GM19351 (cell line): Measurements from ENCODE around the gene STK39.

Source experiments
- ATAC-seq: cut with Tn5 transposase; IDR thresholded peaks from one replicate; pipeline ENCODE4 v1.9.1; 2021; ENCODE audit warnings: mild to moderate bottlenecking, moderate library complexity; ENCODE audit not compliant: unreplicated experiment

STK39 gene

DNA sequence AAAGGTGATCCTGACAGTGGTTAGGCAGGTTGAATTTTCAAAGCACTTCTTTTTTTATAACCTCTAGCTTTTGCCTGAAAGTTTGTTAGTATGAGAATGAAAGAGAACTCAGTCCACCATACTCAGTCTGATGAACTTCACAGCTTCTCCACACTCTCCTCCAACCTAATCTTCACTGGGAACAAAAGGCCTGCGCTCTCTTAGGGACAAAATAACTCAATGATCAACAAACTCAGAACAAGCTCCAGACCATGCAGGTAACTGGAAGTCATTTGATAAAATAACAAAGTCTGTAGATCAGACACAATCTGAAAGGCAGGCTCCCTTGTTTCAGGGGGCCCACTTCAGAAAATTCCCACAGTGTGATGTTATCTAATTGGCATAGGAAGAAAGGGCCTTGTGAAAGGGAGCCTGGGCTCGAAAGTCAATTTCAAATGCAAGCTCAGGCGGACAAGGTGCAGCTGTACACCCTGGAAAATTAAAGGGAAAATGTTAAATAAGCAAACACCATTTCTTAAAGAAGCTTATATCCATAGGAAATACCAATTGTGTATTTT lies 142.2 kb downstream of the STK39 start:
- no peak for ATAC-seq

DNA sequence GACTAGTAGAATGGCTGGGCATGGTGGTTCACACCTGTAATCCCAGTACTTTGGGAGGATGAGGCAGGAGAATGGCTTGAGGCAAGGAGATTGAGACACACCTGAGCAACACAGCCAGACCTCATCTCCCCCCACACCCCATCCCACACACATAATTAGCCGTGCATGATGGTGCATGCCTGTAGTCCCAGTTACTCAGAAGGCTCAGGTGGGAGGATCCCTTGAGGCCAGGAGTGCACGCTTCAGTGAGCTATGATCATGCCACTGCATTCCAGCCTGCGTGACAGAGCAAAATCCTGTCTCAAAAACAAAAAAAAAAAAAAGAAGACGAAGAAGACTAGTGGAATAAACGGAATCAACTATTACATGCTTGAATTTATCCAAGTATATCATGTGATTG lies 150.0 kb downstream of the STK39 start:
- no peak for ATAC-seq

DNA sequence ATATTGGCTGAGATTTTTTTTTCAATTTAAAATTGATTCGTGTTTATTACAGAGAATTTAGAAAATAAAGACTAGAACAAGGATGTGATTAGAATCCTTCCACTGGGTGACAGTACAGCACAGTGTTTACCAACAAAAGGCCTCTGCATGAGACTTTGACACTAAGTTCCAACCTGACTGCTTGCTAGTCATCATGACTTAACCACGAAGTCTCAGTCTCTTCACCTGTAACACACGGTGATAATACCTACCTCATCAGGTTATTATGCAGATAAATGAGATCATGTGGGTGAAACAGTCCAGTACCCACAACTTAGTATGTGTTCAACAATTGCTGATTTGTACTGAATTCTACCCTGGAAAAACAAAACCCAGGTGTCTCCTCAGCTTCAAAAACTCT lies 151.2 kb downstream of the STK39 start:
- no peak for ATAC-seq

DNA sequence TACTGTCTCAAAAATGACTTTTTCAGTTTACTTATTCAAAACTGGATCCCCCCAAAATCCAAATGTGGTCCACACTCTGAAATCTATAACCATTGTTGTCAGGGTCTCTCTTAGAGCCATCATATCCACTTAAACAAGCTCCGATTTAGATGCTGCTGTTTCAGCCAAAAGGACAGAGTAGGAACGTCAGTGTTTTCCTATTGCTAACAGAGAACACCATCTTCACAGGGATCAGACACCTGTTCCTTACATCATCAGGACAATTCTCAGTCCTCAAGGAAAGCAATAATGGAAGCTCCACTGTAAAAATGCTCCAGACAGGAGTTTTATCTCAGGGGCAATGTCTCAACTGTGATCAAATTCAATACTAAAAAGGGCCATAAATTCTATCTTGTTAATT lies 155.4 kb downstream of the STK39 start:
- ATAC-seq: no peak

DNA sequence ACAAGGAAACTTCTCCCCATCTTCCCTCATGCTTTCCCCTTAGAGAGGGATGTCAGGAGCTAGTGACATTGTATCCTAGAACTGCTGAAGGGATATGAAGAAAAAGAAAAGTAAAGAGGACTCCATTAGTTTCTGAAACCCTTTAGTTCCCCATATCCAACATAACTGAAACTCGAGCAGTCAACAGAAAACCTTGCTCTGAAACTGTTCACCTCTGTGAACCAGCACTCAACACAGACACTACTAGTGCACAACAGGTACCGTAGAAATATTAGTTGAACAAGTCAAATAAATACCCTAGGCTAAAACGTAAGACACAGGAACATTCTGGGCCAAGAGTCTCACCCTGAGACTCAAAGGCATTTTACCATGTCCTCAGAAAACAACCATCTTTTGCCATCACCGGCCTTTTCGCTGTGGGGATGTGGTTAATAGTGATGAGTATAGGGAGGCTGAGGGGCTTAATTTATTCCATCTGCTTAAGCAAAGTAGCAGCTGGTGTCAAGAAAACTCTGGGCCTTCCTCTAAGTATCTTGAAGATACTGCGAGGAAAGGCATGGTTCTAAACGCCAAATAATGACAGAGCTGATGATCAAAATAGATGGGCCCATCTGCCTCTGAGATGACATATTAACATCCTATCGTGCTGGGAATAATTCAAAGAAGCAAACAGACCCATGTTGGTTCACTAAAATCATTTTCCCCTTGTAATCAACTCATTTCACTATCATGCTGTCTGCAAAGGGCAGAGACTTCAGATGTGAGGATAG lies 156.8 kb downstream of the STK39 start:
- peak; percentile 93 for ATAC-seq

DNA sequence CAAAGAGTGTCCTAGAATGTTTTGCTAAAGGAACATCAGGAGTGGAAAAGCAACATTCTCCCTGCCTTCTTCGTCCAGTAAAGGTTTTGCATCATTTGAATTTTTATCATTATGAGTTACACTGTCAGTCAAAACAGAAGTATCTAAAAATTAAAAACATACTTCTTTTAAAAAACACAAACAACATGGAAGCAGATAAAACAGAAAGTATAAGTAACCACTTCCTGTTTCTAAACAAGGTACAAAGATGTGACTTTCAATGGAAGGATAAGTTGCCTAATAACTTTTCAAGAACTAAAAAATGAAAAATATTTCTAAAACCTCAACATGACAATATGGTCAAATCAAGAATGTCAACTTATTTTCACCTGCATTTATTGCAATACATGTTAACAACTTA lies 158.2 kb downstream of the STK39 start:
- ATAC-seq: peak; percentile 37

DNA sequence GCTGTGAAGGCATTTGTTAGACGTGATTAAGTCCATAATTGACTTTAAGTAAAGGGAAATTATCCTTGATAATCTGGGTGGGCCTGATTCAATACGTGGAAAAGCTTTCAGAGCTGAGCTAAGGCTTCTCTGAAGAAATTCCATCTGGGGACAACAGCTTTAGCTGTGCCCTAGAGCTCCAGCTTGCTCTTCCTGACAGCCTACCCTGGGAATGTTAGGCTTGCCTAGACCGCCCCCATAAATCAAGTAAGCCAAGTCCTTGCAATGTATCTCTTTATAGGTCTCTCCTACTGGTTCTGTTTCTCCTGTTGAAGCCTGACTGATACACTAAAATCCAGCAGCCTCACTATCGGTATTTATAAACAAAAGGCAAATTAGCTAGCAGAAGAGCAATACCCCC lies 160.0 kb downstream of the STK39 start:
- no peak for ATAC-seq

DNA sequence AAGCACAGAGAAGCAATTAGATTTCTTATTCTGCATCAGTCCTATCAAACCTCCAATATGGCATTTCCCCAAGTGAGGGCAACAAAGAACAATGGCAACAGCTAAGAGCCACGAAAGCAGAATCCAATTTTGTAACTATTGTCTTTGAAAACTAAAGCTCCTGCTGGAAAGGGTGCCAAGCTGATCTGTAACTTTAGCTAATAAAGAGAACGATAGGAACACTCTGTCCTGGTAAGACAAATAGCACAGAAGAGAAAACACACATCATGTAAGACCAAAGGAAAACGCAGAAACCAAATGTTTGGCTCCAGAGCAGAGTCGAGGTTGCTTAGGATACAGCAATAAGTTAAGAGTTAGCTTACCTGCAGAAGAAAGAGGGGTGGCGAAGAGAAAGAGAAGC lies 160.5 kb downstream of the STK39 start:
- ATAC-seq: no peak

DNA sequence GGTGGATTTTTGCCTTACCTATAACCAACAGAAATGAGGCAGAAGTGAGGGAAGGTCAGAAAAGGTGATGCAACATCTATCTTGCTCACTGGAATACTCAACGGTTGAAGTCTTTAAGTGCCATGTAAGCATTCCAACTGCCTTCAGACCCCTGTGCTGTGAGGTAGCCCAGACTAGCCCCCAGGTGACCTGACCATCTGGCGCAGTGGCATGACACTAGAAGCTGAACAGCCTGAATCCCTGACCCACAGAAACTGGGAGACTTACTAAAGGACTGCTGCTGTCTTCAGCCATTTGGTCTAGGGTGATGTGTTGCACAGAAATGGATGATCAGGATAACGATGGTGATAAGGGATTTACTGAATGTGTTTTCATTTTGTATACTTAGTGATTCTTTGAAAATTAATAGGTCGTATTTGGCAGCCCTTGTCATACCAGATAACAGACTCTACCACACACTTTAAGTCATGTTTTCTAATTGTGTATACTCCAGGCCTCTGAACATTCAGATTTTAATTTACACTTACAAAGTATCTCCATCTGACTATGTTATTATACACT lies 161.5 kb downstream of the STK39 start:
- no peak for ATAC-seq

DNA sequence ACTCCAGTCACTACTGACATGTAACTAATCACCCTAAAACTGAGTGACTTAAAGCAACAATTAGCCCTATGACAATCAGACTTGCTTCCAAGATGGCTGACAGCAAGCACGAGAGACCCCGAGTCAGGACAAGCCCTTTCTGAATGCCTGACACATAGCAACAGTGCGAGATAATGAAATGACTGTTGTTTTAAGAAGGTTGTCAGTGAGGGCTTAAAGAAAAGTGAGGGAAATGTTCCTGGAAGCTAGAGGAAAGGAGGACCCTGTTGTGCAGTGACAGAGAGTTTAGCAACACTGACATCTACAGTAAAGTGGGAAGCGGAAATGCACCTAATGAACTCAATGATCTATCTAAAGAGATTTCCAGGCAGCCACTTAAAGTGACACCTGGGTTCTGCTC lies 163.1 kb downstream of the STK39 start:
- ATAC-seq: no peak

DNA sequence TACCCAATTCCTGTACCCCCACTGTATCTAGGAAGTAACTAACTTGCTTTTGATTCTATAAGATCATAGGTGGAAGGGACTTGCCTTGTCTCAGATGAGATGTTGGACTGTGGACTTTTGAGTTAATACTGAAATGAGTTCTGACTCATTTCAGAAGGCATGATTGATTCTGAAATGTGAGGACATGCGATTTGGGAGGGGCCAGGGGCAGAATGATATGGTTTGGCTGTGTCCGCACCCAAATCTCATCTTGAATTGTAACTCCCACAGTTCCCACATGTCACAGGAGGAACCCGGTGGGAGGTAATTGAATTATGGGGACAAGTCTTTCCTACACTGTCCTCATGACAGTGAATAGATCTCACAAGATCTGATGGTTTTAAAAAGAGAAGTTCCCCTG lies 165.9 kb downstream of the STK39 start:
- ATAC-seq: peak; percentile 69

DNA sequence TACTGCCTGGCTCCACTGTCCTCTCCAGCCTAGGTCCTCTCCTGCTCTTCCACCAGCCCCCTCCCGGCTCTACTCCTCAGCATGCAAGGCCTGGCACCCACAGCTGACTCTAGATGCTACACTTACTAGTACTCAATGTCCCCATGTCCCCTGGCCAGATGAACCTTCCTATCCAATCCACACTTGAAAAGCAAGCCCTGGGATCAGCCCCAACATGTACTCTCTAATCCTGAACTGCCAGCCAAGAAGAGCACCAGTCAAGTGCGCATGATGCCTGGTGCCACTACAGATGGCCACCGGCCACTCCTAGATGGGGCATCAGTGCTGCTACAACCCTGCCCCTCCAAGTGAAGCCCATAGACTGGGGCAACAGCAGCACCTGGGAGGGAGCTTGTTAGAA lies 168.2 kb downstream of the STK39 start:
- no peak for ATAC-seq

DNA sequence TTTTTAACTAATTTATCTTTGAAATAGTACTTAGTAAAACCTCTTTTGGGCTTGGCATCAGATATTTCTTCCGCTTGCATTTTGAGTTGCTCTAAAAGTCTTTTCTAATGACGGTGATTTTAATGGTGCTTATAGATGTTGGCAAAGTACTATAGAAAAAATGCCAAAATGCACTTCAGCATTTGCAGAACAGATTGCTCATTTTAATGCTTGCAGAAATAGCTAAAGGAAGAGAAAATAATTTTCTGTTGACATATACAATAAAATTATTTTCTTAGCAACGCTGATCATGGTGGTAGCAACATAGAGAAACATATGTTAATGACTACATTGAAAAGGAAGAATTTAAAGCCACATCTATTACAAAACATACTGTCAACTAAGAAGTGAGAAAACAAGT lies 170.7 kb downstream of the STK39 start:
- no peak for ATAC-seq

DNA sequence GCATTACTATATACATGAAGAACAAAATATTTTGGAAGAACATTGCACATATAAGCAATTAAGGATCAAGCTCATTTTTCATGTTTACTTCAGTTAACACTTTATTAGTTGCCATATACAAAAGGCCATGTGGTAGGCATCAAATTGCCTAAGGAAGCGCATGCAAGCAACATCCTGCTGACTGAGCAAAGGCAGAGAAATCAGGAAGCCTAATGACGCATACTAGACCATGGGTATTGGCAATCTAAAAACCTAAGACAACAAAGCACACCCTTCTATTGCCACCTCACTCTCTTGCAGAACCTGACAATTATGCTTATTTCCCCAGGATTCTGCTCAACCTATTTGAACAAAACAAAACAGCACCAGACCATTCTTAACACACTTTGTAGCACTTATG lies 171.9 kb downstream of the STK39 start:
- no peak for ATAC-seq

DNA sequence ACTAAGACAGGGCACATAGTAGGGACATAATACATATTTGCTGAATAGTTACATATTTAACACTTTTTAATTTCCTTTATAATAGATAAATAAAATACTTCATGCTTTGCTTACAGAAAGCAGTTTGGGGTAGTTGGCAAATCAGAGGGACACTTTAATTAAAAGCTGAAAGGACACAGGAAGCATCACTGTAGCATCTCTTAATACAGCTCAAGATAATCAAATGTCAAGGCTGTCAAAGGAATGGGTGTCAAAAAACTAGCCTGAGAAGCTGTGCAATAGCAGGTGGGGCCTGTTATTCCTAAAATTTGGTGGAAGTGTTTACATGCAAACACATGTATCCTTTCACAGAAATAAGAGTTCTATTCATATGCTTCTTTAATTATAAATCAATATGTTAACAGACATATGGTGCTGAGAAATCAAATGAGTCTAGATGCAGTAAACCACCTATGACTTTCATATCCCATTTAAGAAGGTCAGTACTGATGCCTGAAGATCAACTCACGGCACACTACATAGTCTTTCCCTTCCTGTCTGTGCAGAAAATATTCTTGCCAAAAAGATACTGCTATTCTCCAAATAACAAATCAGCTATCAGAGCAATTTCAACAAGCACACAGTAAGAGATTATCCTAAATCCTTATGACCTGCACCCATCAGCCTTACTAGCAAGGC lies 174.6 kb downstream of the STK39 start:
- ATAC-seq: no peak

DNA sequence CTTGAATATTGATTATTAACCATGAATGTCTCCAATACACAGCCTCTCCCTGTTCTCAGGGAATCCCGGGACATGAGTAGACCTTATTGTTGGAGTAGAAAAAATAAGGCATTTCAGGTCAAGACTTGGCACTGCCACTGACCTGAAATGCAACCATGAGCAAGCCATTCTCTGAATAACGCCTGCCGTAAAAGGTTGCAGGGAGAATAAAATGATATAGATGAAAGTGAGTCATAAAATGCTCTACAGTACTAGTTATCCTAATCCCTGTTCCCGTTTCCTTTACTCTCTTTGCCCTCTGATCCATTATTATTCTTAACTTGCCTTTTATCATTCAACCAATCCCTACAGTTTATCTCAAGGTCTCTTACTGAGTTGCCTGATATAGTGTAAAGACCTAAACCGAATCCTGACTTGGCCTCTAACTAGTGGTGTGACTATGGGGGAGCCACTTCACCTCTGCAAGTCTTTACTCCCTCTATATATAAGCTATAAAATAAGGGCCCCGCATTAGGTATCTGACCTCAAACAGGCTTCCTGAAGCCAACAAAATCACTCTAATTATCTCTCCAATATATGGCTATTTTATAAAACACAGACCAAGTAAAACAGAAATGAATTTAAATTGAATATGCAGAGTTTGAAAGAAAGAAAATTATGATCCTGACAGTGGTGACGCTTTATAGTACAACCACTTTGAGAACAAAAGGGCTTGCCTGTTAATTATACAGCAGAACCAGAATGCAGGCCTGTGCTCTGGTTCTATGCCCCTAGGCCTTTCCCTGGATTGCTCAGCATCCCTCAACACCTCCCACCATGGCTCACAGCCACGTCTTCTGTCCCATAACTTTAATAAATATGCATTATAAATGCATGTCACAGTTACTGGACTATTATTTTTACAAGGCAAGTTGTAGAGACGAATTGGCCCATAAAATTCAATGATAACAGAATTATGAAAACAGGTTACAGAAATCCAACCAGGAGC lies 183.1 kb downstream of the STK39 start:
- ATAC-seq: no peak

DNA sequence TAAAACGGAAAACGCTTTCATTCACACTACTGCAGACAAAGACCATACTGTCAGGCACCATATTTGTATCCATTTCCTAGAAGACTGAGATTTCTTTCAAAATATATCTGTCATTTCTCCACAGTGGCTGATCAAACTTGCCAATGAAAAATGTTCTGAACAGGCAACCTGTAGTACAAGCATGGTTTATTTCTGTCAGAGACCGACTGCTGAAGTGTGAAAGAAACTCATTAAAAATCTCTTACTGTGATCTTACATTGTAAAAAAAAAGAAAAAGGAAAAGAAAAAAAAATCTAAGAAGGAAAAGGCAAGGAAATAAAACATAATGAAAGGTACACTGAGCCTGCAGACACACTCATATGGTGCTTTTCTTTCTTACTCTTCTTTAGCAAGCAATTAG lies 184.5 kb downstream of the STK39 start:
- ATAC-seq: no peak

DNA sequence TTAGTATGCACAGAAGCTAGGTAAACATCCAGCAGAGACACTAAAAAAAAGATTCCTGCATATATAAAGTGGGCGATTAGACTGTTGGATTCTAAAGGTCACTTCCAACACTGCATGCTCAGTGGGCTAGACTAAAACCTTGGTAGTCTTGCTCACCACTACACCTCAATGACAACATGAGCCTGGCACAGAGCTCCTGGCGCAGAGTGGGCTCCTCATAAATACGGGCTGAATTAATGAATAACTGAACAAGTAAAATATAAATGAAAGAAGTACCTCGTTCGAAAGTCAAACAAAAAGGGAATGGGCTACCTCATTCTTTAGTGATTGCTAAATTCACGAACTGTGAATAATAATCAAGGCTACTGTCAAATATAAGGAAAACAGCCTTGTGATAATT lies 185.3 kb downstream of the STK39 start:
- no peak for ATAC-seq

DNA sequence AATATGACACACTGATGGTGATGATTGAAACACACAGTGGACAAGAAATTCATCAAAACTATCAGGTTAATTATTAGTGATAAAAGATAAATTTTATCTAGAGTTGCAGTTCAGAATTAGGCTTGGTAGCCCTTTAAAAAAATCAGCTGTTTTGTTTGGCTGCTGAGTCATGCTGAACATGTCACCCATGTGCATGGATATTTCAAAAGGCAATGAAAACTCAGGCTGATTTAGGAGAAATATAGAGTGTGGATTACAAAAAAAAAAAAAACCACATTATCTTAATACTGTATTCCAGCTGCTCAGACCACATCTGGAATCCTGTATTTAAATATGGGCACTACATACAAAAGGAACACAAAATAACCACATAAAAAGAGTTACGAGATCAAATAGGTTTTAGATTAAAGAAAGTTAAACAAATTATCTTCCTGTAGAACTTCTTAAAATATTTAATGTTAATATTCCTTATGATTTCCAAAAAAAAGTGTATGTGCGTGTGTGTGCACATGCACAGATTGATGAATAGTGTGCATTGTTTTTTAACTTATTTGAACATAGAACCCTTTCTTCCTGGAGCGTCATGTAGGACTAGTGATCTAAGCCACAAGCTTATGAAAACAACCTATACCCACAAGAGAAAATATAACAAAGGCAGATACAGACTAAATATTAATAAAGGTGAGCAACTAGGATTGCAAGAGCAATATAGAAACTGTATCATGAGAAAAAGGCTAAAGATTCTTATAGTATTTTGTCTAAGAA lies 186.2 kb downstream of the STK39 start:
- no peak for ATAC-seq

DNA sequence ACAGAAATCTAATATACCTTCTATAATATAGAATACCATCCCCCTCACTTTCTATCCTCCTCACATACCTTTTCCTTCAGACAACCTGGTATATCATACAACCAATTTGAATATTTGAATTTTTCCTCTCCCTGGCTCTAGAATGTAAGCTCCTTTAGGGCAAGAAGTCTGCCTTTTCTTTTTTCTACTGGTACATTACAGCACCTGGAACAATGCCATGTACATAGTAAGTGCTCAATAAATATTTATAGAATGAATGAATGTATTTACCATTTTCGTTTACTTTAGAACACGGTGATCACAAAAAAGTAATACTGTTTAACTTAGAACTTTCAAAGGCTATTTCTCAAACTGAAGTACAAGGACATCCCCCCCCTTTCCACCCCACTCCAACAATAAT lies 187.6 kb downstream of the STK39 start:
- ATAC-seq: no peak
